ENCODE results near the gene RPL36. TPM values are rescaled to one million over a fixed set of nuclear protein-coding genes. Genes with fewer than 3 reads are reported as not detected.

Gene RPL36
- total and polyA plus RNA-seq, 2 of the 8 experiments (the other 6 are each of a cell fraction or from before 2014, with no cell fraction given): 951 to 1,075 TPM

DNA sequence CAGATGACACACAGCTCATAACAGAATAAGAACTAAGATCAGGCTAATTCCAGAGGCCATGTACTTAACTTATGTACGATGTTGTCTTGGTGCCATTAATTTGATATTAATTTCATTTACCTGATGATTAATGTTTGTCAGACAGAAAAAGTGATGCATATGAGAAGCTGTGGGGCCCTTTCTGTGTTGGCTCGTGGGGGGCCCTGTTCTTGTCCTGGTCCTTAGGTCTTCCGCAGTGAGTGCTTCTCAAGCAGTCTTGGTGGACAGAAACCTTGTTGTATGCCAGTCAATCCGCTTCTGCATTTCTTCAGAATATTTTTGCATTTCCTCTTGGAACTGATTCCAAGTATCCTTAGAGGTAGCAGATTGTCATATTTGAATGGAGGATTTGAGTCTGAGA lies 47.0 kb upstream of the RPL36 start (continued):
- TF ChIP-seq SP2 (IDR thresholded peaks at IDR 0.05; ENCODE audit: low read length) (no peak), FOSL1 (IDR thresholded peaks at IDR 0.05; ENCODE audit: insufficient read depth, low read depth, low read length) (no peak), SRF (IDR thresholded peaks at IDR 0.05; ENCODE audit: low read depth, low read length) (no peak), SIX5 (IDR thresholded peaks at IDR 0.05; ENCODE audit: low read depth, low read length) (no peak), CBX5 (IDR thresholded peaks at IDR 0.05; ENCODE audit: low read depth, low read length) (no peak), RAD21 (IDR thresholded peaks at IDR 0.05 in 1 of 2, conservative IDR thresholded peaks at IDR 0.05 in 1 of 2; ENCODE audit: low read depth in 2 of 2, low read length in 2 of 2) (no peak), RFX5 (IDR thresholded peaks at IDR 0.05; ENCODE audit: borderline replicate concordance, low read depth, low read length) (no peak)
- TF ChIP-seq, protein P1, sequence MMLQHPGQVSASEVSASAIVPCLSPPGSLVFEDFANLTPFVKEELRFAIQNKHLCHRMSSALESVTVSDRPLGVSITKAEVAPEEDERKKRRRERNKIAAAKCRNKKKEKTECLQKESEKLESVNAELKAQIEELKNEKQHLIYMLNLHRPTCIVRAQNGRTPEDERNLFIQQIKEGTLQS (IDR thresholded peaks at IDR 0.05; ENCODE audit: insufficient read depth, low read depth, low read length): no peak
